Ramos (cell line): ENCODE results near the gene C2CD4D.

Experiments
- in situ Hi-C: fragments of 300-500 bp; cut with MboI; formaldehyde crosslinking; loops from one replicate; pipeline ENCODE4 v1.14.3; 2022; ENCODE audit warnings: low sequenced_read_pairs; ENCODE audit not compliant: unreplicated experiment

The C2CD4D gene

DNA sequence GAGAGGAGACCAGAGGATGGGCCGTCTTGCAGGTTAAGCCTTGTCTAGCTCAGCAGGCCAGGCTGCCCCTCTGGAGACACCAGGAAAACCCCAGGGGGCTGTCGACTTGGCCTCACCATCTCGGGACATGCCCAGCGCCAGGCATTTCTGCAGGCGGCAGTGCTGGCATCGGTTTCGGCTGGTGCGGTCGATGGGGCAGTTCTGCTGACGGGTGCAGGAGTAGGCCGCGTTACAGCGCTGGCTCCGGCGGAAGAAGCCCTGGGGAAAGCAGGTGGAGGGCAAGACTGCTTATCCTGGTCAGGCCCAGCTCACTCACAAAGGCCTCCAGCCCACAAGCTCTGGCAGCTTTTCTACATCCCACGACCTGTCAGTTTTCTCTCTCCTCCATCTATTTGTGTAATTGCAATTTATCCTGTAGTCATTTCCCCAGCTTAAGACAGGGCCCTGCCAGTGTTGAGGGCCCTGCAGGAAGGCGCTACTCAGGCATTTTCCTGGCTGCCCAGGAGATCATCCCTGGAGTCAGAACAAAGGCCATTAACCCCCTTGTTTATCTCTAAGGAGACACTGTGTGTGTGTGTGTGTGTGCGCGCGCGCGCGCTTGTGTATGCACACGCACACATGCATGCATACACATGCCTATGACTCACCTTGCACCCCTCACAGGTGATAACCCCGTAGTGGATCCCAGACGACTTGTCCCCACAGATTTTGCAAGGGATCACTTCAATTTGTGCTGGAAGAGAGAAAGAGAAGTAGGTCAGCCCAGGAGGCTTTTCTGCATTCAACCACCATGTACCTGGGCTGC, 22.9 kb downstream of the C2CD4D start:
- in situ Hi-C loops = no loop called here

DNA sequence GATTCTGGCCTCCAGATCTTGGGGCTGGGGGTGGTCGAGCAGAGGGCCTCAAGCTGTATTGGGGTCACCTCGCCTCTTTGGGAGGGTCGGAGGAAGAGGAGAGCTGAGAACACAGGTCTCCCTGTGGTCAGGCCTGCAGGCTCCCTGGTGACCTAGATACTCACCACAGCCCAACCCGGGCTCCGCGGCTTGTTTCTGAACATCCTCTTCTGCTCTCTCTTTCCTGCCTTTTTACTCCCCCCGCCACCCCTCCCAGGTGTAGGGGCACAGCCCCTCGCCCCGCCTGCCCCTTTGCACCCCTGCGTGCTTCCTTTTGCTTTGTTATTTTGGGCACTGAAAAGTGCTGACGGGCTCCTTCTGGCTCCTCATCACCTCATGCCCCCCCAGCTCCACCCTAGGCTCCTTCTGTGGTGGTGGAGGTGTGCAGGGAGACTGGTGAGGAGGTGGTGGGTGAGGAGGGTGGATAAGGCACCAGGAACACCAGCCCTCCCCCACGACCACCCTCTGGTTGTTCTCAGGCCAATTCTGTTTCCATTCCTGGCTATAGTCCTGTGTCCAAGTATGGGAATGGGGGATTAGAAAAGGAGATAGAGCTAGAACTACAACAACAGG, 23.8 kb downstream of the C2CD4D start:
- in situ Hi-C loops = no loop called here

DNA sequence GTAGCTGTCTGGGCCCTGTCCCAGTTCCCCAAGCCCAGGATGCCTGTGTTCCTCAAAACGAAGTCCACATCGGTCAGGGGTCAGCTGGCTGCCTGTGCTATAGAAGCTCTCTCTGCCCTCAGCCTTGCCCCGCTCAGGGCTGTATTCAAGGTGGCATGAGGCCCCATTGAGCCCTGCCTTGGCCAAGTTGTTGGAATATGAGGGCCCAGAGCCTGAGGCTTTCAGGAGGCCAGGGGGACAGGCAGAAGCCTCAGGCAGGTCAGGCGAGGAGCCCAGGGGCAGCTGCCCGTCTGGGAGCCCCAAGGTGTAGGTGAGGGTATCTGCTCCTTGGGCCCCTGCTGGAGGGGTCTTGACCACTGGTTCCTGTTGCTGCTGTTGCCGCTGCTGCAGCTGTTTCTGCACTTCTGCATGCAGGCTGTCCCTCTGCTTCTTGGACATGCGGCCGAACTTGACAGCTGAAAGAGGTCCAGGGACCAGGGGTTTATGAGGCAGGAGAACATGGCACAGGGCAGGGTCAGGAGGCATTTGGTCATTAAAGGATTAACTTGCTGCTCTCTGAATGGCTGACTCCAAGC, 24.6 kb downstream of the C2CD4D start:
- in situ Hi-C loops = no loop called here

DNA sequence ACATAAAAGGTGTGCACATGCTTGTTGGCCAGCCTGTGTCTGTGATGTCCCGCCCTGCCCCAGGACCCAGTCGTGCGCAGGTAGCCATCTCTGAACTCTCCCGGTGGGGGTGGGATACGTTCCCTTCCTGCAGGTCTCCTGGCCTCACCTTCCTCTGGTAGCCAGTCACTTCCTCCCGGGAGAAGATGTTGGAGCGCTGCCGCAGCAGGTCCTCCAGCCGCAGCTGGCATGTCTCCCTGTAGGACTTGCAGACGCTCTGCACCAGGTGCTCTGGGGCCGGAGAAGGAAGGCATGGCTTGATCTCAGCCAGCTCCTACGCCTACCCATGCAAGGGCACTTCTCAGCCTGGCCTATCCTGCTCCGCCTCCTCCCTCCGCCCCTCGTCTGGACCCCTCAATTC, 25.2 kb downstream of the C2CD4D start:
- in situ Hi-C loops = no loop called here

DNA sequence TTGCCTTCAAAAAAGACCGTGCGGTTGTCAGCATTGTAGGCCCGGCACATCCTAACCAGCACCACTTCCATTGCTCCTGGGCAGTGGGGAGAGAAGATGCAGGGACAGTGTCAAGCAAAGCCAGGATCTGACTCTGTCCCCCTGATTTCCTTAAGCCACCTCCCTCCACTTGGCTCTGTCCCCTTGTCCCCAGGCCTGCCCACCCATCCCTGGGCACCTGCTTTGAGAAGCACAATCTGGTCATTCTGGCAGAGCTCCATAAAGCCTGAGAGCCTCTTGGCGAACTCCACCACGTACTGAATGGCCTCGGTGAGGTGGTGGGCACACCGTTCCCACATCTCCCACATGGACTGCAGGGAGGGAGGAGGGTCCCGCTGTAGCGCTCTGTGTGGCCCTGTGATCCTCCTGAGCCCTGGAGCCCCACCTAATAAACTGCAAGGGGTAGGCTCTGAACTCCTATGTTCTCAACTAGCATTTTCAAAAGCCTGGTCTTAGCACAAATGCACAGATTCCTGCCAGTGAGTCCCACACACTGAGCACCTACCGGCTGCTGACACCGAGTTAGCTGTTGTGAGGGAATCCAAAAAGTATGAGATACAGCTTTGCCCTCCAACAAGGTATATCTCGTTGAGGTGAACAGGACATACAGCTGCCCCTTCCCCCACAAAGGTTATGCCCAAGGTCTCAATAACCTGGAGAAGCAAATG, 26.2 kb downstream of the C2CD4D start:
- in situ Hi-C loops = no loop called here

DNA sequence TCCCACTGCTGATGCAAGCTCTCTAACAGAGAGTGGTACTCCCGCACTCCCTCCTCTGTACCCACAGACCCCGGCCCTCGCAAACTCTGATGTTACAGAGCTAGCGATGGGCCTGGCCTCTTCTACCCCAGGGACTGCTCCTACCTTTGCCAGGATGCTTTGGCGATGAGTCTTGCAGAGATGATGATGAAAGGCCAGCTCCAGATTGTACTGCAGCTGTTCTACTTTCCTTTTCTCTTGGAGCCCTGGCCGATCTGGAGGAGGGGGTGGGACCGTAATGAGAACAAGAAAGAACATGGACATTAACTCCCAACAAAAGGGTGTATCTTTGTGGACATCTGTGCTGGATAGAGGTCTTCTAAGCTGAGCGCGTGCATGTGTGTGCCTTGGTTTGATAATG, 28.4 kb downstream of the C2CD4D start:
- in situ Hi-C loops = no loop called here

DNA sequence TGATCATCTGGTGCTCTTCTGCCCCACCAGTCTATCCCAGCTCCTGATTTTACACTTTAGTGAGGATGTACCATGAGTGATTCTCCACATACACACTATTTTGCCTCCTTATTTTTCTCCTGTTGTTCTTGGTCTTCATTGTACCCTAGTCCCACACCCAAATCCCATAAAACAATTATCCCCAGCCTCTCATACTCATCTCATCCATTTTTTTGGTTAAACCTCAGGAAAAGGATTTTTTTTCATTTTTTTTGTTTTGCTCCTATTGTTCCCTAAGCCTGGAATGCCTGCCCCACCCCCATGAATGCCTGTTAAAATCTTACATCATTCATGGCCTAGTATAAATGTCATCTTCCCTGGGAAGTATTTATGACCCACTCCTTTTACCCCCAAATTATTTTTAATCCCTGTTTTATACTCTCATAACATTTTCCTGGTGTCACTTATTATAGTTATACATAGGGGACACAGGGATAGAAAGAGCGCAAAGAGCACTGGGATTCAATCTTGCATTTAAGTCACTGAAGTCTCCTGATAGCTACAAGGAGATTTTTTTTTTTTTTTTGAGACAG, 29.5 kb downstream of the C2CD4D start:
- in situ Hi-C loops = no loop called here

DNA sequence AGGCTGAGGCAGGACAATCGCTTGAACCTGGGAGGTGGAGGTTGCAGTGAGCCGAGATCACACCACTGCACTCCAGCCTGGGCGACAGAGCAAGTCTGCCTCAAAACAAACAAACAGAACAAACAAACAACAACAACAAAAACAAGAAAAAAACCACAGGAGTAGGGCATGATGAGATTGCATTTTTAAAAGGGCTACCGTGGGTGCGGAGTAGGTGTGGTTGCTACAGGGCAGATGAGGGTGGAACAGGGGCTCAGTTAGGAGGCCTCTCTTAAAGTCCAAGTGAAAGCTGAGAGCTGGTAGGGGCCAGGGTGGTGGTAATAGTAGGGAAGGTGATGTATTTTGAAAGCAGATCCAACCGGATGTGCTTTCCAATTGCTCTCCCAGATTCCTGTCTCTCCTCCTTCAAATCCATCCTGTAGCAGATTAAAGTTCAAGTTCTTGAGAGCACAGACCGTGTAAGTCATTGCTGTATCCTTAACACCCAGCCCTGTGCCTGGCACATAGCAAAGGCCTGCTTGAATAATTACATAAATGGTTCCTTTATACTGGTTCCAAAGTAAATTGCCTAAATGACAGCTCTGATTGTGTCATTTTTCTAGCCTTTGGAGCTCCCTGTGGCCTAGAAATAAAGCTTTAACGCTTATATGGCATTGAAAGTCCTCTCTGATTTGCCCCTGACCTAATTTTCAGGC, 30.2 kb downstream of the C2CD4D start:
- in situ Hi-C loops = no loop called here

DNA sequence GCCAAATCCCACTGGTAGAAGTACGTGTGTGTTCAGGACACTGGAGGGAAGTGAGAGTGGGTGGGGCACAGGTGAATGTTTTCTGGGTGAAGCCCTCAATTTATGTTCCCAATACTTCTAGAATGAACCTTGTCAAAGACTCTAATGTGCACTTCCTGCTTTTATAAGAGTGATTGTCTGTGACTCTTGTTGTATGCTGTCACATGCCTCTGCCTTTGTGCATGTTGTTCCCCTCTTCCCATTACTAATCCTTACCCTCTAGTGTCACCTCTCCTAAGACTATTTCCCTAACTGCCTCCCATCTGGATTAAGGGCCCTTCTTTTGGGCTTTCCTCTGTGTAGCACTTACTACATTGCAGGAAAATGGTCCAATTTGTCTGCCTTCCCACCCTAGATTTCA, 31.9 kb downstream of the C2CD4D start:
- in situ Hi-C loops = no loop called here

DNA sequence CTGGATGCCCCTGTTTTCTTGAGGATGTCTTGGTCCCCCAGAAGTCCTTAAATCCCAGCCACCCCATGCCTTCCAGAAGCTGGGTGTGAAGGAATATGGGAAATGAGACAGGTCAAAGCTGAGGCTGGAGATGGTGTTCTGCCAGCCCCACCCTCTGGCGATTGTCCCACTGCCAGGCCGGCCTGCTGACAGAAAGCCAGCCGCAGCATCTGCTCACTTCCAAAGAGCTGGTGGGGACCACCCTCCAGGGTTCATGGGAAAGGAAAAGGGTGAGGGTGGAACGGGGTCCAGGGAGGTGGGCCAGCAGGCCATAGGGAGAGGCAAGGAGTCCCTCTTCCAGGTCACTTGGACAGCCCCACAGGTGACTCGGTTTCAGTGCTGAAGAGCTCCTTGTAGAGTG, 32.5 kb downstream of the C2CD4D start:
- in situ Hi-C loops = no loop called here

DNA sequence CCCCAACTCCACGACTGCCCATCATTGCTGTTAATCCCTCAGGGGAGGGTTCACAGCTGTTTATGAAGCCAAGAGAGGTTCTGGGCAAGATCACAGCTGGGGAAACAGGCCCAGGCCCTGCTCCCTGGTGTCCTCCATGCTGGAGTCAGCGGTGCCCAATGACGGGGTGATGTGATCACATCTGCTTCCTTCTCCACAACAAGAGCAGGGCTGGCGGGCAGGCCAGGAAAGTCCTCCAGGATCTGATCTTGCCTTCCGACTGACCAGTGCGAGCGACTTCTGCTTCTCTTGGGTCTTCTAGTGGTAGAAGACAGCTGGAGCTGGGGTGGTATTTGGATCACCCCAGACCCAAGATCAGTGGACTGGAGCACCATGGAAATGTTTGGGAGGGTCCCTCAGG, 33.5 kb downstream of the C2CD4D start:
- in situ Hi-C loops = no loop called here

DNA sequence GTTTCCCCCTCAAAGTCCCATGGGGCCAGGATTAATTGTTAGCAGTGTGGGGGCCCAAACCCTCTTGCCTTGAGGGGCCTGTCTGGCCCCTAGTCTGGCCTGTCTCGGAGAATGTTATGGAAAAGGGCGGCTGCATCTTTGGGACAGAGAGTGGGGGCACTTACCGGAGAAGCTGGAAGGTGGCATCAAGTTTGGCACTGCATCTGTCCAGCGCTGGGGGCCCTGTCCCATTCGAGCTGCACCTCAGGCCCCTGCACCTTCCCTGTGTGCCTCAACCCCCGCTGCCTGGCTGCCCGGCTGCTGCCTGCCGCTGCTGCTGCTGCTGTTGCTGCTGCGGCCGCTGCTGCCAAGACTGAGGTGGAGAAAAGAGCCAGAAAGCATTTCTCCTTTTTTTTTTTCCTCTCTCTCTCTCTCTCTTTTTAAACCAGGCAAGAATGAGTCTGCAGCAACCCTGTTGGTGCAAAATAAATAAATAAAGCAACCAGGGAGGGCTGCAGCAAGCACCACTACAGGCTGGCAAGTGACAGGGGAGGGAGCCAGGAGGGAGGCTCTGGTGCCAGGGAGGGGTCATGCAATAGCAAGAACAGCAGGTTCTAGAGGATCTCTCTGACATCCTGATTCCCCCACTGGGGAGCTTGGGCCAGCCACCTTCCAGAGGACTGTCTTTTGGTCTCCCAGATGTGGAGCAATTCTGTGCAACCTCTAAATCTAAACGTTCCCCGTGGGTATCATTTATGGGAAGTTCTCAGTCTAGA, 34.4 kb downstream of the C2CD4D start, which contains the start of gene LINGO4:
Gene LINGO4, minus strand, starts transcription at position 354 of the 755 bp plus-strand sequence. CDS start 2,715 bp downstream, outside the sequence.
- in situ Hi-C loops = no loop called here

DNA sequence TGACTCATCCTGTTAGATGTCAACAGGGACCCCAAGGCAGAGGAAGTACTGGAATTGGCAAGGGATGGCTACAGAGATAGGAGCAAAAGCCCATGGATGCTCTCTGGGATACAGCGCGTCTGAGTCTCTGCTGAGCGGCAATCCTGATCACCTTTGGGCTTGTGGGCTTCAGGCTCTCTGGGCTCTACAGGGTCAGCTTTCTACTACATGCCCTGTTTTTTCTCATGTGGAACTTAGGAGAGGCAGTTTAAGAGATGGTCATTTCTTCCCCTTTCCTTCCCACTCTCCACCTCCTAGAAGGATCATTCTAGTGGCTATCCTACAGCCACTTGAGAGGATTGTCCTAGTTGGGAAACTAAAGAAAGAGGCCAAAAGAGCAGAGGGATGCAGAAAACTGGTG, 35.7 kb downstream of the C2CD4D start:
- in situ Hi-C loops = no loop called here

DNA sequence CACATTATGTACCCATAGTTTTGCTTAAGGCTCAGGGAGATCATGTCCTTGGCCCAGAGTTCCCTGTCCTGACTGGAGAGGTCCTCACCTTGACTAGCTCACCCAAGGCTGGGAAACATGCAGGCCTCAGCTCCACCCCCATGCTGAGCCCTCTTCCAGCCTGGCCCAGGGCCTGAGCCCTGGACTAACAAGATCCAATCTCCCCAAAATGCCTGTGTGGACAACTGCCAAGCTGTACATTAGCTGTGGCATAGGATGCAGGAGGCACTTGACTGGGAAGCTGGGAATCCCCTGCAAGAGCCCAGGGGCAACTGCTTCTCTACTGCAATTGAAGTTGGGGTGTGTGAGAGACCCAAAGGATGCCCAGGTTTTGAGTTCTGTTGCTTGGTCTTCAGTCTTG, 36.5 kb downstream of the C2CD4D start:
- in situ Hi-C loops = no loop called here

DNA sequence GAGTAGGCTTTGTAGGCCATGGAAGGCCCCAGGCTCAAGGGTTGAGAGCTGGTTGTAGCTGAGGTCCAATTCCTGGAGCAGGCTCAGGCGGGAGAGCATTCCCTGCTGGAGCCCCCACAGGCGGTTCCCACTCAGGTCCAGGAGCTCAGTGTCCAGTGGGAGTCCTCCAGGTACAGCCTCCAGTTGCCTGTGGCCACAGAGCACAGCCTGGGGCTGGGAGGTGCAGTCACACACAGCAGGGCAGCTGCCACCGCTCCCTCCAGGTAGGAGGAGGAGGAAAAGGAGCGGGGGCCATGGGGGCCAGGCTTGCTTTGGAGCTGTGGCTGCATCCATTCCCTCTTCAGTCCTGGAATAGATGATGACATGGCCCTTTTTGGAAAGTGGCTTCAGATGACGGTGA, 37.2 kb downstream of the C2CD4D start:
- in situ Hi-C loops = no loop called here

DNA sequence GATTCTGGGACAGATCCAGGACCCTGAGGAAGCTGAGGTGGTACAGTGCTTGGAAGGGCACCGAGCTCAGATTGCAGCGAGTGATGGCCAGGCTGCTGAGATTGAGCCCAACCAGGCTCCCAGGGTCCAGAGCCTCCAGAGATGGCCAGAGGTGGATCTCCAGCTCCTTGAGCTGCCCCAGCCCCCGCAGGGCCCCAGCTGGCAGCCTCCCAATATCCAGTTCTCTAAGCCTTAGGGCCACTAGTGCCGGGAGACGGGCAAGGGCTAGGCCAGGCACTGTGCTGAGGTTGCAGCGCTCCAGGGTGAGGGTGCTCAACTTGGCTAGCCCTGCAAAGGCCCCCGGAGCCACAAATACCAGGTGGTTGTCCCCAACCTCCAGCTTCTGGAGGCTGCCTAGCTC, 37.8 kb downstream of the C2CD4D start:
- in situ Hi-C loops = no loop called here

DNA sequence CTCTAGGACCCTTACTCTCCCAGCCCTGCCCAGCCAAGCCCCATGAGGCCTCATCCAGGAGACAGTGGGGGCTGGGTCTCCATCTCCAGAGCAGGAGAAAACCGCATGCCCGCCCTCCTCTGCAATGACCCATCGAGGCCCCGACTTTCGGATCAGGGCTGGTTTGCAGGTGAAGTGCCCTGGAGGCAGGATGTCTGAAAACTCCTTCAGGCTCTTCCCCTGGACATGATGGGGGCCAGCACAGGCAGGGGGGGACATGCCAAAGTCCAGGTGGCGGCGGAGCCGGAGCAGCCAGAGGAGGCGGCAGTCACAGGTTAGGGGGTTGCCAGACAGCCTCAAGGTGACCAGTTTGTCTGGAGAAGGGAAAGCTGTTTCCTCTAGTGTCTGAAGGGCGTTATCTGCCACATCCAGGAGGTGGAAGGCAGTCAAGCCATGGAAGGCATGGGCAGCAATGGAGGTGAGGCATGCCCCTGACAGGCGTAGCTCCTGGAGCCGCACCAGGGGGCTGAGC, 38.3 kb downstream of the C2CD4D start:
- in situ Hi-C loops = no loop called here

DNA sequence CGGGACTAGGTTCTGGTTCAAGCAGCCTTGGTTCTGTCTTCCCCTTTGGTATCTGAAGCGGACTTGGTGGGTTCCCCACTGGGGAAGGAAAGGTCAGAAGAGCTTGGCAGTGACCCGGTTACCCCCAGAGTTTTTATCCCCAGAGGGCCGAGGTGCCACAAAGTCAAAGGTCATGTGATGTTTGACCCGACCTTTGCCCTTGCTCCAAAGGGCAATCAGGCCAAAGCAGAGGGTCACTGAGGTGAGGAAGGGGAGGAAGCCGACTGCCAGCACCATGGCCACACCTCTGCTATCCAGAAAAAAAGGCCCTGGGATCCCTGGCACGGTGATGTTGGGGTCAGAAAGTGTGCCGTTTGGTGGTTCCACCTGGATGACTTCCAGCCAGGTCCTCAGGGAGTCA, 38.8 kb downstream of the C2CD4D start:
- in situ Hi-C loops = no loop called here
